H9 (cell line): ENCODE results near the gene ENOX1. TPM values are rescaled to one million over a fixed set of nuclear protein-coding genes. Genes with fewer than 3 reads are reported as not detected.

ENCODE experiments used
- DNase-seq: peaks from one replicate; pipeline ENCODE4 v3.0.0-alpha.2; 2017
- H2AFZ ChIP-seq: one replicate; pipeline ENCODE4 v1.6.1; 2013; ENCODE audit warnings: mild to moderate bottlenecking, low read length, control low read depth, moderate library complexity
- H2AK5ac ChIP-seq: 2 replicates; pipeline ENCODE4 v1.6.1; 2013; ENCODE audit warnings: low read length, control low read depth, mixed read lengths; ENCODE audit not compliant: insufficient read length
- H2BK120ac ChIP-seq: one replicate; pipeline ENCODE4 v1.6.1; 2013; ENCODE audit warnings: low read depth, mild to moderate bottlenecking, low read length, control low read depth, inconsistent platforms; ENCODE audit not compliant: poor library complexity, severe bottlenecking
- H2BK12ac ChIP-seq: 2 replicates; pipeline ENCODE4 v1.6.1; 2013; ENCODE audit warnings: low read length, control low read depth, mixed read lengths, low read depth; ENCODE audit not compliant: insufficient read length
- H2BK15ac ChIP-seq: 2 replicates; pipeline ENCODE4 v1.6.1; 2013; ENCODE audit warnings: low read depth, low read length, control low read depth
- H2BK20ac ChIP-seq: one replicate; pipeline ENCODE4 v1.6.1; 2013; ENCODE audit warnings: low read depth, mild to moderate bottlenecking, low read length, control low read depth, inconsistent platforms; ENCODE audit not compliant: poor library complexity, severe bottlenecking
- H2BK5ac ChIP-seq: 2 replicates; pipeline ENCODE4 v1.6.1; 2013; ENCODE audit warnings: low read length, control low read depth, mixed read lengths; ENCODE audit not compliant: insufficient read length
- H3K14ac ChIP-seq: 2 replicates; pipeline ENCODE4 v1.6.1; 2013; ENCODE audit warnings: low read length, control low read depth; ENCODE audit not compliant: insufficient read depth
- H3K18ac ChIP-seq: 2 replicates; pipeline ENCODE4 v1.6.1; 2013; ENCODE audit warnings: low read depth, mild to moderate bottlenecking, mixed read lengths, low read length, control low read depth; ENCODE audit not compliant: insufficient read length
- H3K23ac ChIP-seq: 2 replicates; pipeline ENCODE4 v1.6.1; 2013; ENCODE audit warnings: low read length, control low read depth, mixed read lengths, low read depth; ENCODE audit not compliant: insufficient read length
- H3K23me2 ChIP-seq: 2 replicates; pipeline ENCODE4 v1.6.1; 2013; ENCODE audit warnings: low read depth, mild to moderate bottlenecking, mixed read lengths, low read length, control low read depth; ENCODE audit not compliant: insufficient read length, poor library complexity, severe bottlenecking
- H3K27ac ChIP-seq: 2 replicates; pipeline ENCODE4 v1.5.1; 2013; ENCODE audit warnings: low read length, control low read depth, mixed read lengths, low read depth; ENCODE audit not compliant: insufficient read length
- H3K27me3 ChIP-seq: 2 replicates; pipeline ENCODE4 v1.6.1; 2013; ENCODE audit warnings: low read length, control low read depth, inconsistent platforms; ENCODE audit not compliant: insufficient read depth
- H3K4ac ChIP-seq: 2 replicates; pipeline ENCODE4 v1.6.1; 2013; ENCODE audit warnings: low read depth, mild to moderate bottlenecking, control low read depth, inconsistent platforms, low read length, moderate library complexity
- H3K4me1 ChIP-seq: 2 replicates; pipeline ENCODE4 v1.6.1; 2013; ENCODE audit warnings: low read length, control low read depth, inconsistent platforms; ENCODE audit not compliant: insufficient read depth
- H3K4me2 ChIP-seq: 2 replicates; pipeline ENCODE4 v1.6.1; 2013; ENCODE audit warnings: low read length, control low read depth, mixed read lengths; ENCODE audit not compliant: insufficient read length, insufficient read depth
- H3K56ac ChIP-seq: 2 replicates; pipeline ENCODE4 v1.6.1; 2013; ENCODE audit warnings: low read depth, mild to moderate bottlenecking, mixed read lengths, low read length, control low read depth; ENCODE audit not compliant: insufficient read length
- H3K79me1 ChIP-seq: 2 replicates; pipeline ENCODE4 v1.6.1; 2013; ENCODE audit warnings: low read depth, mild to moderate bottlenecking, moderate library complexity, low read length, control low read depth, inconsistent platforms; ENCODE audit not compliant: insufficient read depth, poor library complexity, severe bottlenecking
- H3K79me2 ChIP-seq: 2 replicates; pipeline ENCODE4 v1.6.1; 2013; ENCODE audit warnings: low read length, control low read depth, inconsistent platforms; ENCODE audit not compliant: insufficient read depth
- H3K9ac ChIP-seq: 2 replicates; pipeline ENCODE4 v1.6.1; 2013; ENCODE audit warnings: low read length, control low read depth, mixed read lengths; ENCODE audit not compliant: insufficient read length; ENCODE audit errors: extremely low read depth
- H3K9me3 ChIP-seq: one replicate; pipeline ENCODE4 v1.6.1; 2013; ENCODE audit warnings: low read depth, low read length, inconsistent platforms; ENCODE audit not compliant: control insufficient read depth
- H3T11ph ChIP-seq: one replicate; pipeline ENCODE4 v1.6.1; 2013; ENCODE audit warnings: mild to moderate bottlenecking, low read length, control low read depth, inconsistent platforms
- H4K20me1 ChIP-seq: one replicate; pipeline ENCODE4 v1.6.1; 2013; ENCODE audit not compliant: control insufficient read depth, insufficient read length, insufficient read depth
- H4K5ac ChIP-seq: 2 replicates; pipeline ENCODE4 v1.6.1; 2013; ENCODE audit warnings: low read depth, mild to moderate bottlenecking, mixed read lengths, low read length, control low read depth; ENCODE audit not compliant: insufficient read length
- H4K8ac ChIP-seq: replicated peaks from 2 replicates; pipeline ENCODE4 v1.6.1; 2013; ENCODE audit warnings: low read length, control low read depth, mixed read lengths, low read depth; ENCODE audit not compliant: insufficient read length
- H4K91ac ChIP-seq: 2 replicates; pipeline ENCODE4 v1.6.1; 2013; ENCODE audit warnings: low read depth, mild to moderate bottlenecking, moderate library complexity, mixed read lengths, low read length, control low read depth; ENCODE audit not compliant: insufficient read length
- H3K27ac Mint-ChIP-seq, 3 experiments: 2 replicates in 2 of 3; 3 replicates in 1 of 3; pipeline ENCODE4 v1.8.0; 2020 to 2021; ENCODE audit warnings: mixed read lengths in 3 of 3, mild to moderate bottlenecking in 1 of 3, moderate library complexity in 1 of 3
- H3K27me3 Mint-ChIP-seq: 2 replicates; pipeline ENCODE4 v1.8.0; 2021; ENCODE audit warnings: low read depth, mild to moderate bottlenecking, moderate library complexity, mixed read lengths
- H3K36me3 Mint-ChIP-seq, 3 experiments: 2 replicates in 2 of 3; 3 replicates in 1 of 3; pipeline ENCODE4 v1.8.0; 2020 to 2021; ENCODE audit warnings: low read depth in 3 of 3, mixed read lengths in 3 of 3; ENCODE audit not compliant: insufficient read depth in 1 of 3
- H3K4me1 Mint-ChIP-seq, 2 experiments: 2 replicates each; pipeline ENCODE4 v1.8.0; 2020; ENCODE audit warnings: mixed read lengths in 2 of 2
- H3K4me3 Mint-ChIP-seq, 2 experiments: 2 replicates in 1 of 2; 3 replicates in 1 of 2; pipeline ENCODE4 v1.8.0; 2020 to 2021; ENCODE audit warnings: mild to moderate bottlenecking in 2 of 2, mixed read lengths in 2 of 2, moderate library complexity in 1 of 2
- H3K9me3 Mint-ChIP-seq, 2 experiments: 2 replicates in 1 of 2; 3 replicates in 1 of 2; pipeline ENCODE4 v1.8.0; 2020; ENCODE audit warnings: mild to moderate bottlenecking in 2 of 2, mixed read lengths in 2 of 2, moderate library complexity in 1 of 2
- CTCF ChIP-seq: fragments of 200-600 bp; sonication (generic); conservative IDR thresholded peaks from 3 replicates; pipeline ENCODE4 v1.8.0; 2021; ENCODE audit warnings: antibody characterized with exemption, mild to moderate bottlenecking
- WGBS: extraction: QIAGEN DNeasy Blood & Tissue Kit; methylation state at CpG from one replicate; pipeline ENCODE4 v1.1.7; 2013; ENCODE audit warnings: missing lambda C conversion rate, low lambda C conversion rate, mixed read lengths; ENCODE audit not compliant: insufficient read length; ENCODE audit errors: extremely low coverage; 5-methylcytosine and 5-hydroxymethylcytosine counted together
- total RNA-seq: library from RNA; stranded (reverse); gene quantifications from 2 replicates; pipeline ENCODE4 v1.2.1, GENCODE V29; 2021

ENOX1 gene
- total RNA-seq, 1 experiment from 2014 or later, result 0.24 TPM

GRCh38 chr13:43835701-43836100 is 48.9 kb upstream of the ENOX1 start:
- Histone ChIP-seq H3K56ac (no peak overlapping the region), H3K79me2 (no peaks in the 10 kb centered on the region), H2BK15ac (no peak overlapping the region), H3T11ph (no peak overlapping the region), H4K8ac (no peak overlapping the region), H3K14ac (no peak overlapping the region), H3K4me1 (no peaks in the 10 kb centered on the region), H2AFZ (no peak overlapping the region), H3K27ac (no peak overlapping the region), H3K23me2 (no peaks in the 10 kb centered on the region), H3K23ac (no peak overlapping the region), H2AK5ac (no peak overlapping the region), H2BK20ac (no peak overlapping the region), H3K4me2 (no peak overlapping the region), H4K91ac (no peak overlapping the region), H2BK120ac (no peak overlapping the region), H3K79me1 (no peaks in the 10 kb centered on the region), H2BK5ac (no peak overlapping the region), H3K4ac (no peak overlapping the region), H3K9me3 (no peaks in the 10 kb centered on the region), H2BK12ac (no peak overlapping the region), H3K18ac (no peak overlapping the region), H4K5ac (no peak overlapping the region), H4K20me1 (no peaks in the 10 kb centered on the region), H3K9ac (no peak overlapping the region), H3K27me3 (no peaks in the 10 kb centered on the region)
- Mint-ChIP-seq H3K4me3 (no peak overlapping the region), H3K9me3 (peaks cover under 1% of the 10 kb centered on the region in 2 experiments; a peak in 1 of 5 replicates), H3K4me1 (no peaks in the 10 kb centered on the region), H3K36me3 (no peaks in the 10 kb centered on the region), H3K27ac (no peak overlapping the region), H3K27me3 (no peaks in the 10 kb centered on the region)
- no peak for DNase-seq
- TF ChIP-seq CTCF, result no peak
- WGBS, result no CpG with 5 or more reads among the region's 2 CpGs
